Fibroblast of skin of right biceps (primary cell): ENCODE measurements around the gene TRAM2.
A peak's percentile ranks its signal among the peaks of the same experiment; 100 is the strongest.

ENCODE experiments used
- DNase-seq: peaks from one replicate; pipeline ENCODE4 v3.0.0-alpha.2; 2013

The TRAM2 gene

GRCh38 chr6:52524918-52525317, 51.9 kb downstream of the TRAM2 start:
- no peak for DNase-seq

- DNase-seq, result no peak
Measured at GRCh38 chr6:52523378-52524142, 53.3 kb downstream of the TRAM2 start.

GRCh38 chr6:52522655-52523054, 54.2 kb downstream of the TRAM2 start:
- DNase-seq, result no peak

GRCh38 chr6:52522151-52522626, 54.7 kb downstream of the TRAM2 start:
- DNase-seq, result no peak

GRCh38 chr6:52519618-52520017, 57.2 kb downstream of the TRAM2 start:
- no peak for DNase-seq

GRCh38 chr6:52518279-52518945, 58.4 kb downstream of the TRAM2 start:
- DNase-seq, result peak; percentile 54

- DNase-seq, result peak; percentile 97
Measured at GRCh38 chr6:52517502-52518278, 59.2 kb downstream of the TRAM2 start.

- no peak for DNase-seq
Measured at GRCh38 chr6:52516943-52517342, 59.9 kb downstream of the TRAM2 start.

- no peak for DNase-seq
Measured at GRCh38 chr6:52516269-52516668, 60.6 kb downstream of the TRAM2 start.

GRCh38 chr6:52515219-52515960, 61.5 kb downstream of the TRAM2 start:
- peak; percentile 50 for DNase-seq

GRCh38 chr6:52514514-52514913, 62.3 kb downstream of the TRAM2 start:
- peak; percentile 85 for DNase-seq

- no peak for DNase-seq
Measured at GRCh38 chr6:52513896-52514295, 63.0 kb downstream of the TRAM2 start.

GRCh38 chr6:52513464-52513863, 63.4 kb downstream of the TRAM2 start:
- no peak for DNase-seq

GRCh38 chr6:52512199-52512598, 64.7 kb downstream of the TRAM2 start:
- peak; percentile 70 for DNase-seq

- DNase-seq, result no peak
Measured at GRCh38 chr6:52511572-52512151, 65.2 kb downstream of the TRAM2 start.

- no peak for DNase-seq
Measured at GRCh38 chr6:52511163-52511562, 65.7 kb downstream of the TRAM2 start.

- no peak for DNase-seq
Measured at GRCh38 chr6:52510213-52510562, 66.7 kb downstream of the TRAM2 start.

- DNase-seq, result peak; percentile 60
Measured at GRCh38 chr6:52509281-52510212, 67.3 kb downstream of the TRAM2 start.

GRCh38 chr6:52508261-52508739, 68.6 kb downstream of the TRAM2 start:
- DNase-seq, result no peak

- peak; percentile 84 for DNase-seq
Measured at GRCh38 chr6:52507557-52508260, 69.2 kb downstream of the TRAM2 start.

- DNase-seq, result no peak
Measured at GRCh38 chr6:52506476-52506875, 70.4 kb downstream of the TRAM2 start.
